ENCODE measurements around the gene PABPC1L.

Gene PABPC1L

DNA sequence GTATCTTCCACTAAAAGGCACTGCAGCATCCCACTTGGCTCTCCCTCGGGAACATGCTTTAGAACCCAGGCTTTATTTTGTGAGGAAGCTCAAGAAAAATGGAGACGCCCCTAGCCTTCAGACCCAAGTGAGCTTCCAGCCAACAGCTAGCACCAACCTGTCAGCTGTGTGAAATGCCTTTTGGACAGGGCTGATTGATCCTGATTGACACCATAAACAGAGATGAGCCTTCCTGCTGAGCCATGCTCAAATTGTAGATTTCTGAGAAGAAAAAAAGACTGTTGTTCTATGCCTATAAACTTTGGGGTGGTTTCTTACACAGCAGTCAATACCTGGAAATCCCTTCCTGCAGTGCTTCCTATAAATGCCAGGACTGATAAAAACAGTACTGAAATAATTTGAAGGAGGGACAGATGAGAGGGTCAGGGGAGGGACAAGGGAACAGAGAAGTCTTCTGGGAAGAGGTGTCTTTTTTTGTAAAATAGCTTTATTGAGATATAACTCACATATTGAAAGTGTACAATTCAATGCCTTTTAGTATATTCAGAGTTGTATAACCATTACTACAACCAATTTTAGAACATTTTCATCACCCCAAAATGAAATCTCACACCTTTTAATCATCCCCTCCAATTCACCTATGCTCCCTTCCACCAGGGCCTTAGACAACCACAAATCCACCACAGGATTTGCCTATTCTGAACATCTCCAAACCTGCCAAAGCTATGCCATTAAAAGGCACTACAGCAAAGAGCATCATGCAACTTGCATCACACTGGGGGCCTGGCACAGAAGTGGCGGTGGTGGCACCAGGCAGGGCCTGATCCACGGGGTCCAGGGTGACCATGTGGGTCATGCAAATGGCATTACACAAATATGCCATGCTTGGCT, 53.7 kb downstream of the PABPC1L start:
- H3K4me3 ChIP-seq (replicated peaks; ENCODE audit: low read depth, low read length), result no peak overlapping the region
- TF ChIP-seq, protein P1, sequence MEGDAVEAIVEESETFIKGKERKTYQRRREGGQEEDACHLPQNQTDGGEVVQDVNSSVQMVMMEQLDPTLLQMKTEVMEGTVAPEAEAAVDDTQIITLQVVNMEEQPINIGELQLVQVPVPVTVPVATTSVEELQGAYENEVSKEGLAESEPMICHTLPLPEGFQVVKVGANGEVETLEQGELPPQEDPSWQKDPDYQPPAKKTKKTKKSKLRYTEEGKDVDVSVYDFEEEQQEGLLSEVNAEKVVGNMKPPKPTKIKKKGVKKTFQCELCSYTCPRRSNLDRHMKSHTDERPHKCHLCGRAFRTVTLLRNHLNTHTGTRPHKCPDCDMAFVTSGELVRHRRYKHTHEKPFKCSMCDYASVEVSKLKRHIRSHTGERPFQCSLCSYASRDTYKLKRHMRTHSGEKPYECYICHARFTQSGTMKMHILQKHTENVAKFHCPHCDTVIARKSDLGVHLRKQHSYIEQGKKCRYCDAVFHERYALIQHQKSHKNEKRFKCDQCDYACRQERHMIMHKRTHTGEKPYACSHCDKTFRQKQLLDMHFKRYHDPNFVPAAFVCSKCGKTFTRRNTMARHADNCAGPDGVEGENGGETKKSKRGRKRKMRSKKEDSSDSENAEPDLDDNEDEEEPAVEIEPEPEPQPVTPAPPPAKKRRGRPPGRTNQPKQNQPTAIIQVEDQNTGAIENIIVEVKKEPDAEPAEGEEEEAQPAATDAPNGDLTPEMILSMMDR (IDR thresholded peaks at IDR 0.05; ENCODE audit: low read depth, low read length, missing control alignments), result no peak
- no peak for DNase-seq (ENCODE audit: extremely low read depth, low read depth)

DNA sequence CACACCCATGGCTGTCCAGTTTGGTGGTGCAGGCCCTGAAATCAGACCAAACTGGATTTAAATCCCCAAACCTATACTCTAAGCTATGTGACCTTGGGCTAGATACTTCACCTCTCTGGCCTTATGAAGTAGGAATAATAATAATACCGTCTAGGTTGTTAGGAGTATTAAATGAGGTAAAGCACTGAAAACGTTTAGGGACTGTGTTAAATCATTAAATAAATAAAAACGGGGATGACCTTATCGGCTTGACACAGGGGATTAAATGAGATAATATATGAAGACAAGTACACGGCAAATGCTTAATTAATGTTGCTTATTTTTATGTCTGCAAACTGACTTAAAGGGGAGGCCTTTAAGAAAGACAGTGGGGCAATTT, 55.8 kb downstream of the PABPC1L start:
- TF ChIP-seq, protein P1 (IDR thresholded peaks at IDR 0.05; ENCODE audit: low read depth, low read length, missing control alignments), result no peak
- H3K4me3 ChIP-seq (replicated peaks; ENCODE audit: low read depth, low read length), result peak overlapping the region; percentile 96

DNA sequence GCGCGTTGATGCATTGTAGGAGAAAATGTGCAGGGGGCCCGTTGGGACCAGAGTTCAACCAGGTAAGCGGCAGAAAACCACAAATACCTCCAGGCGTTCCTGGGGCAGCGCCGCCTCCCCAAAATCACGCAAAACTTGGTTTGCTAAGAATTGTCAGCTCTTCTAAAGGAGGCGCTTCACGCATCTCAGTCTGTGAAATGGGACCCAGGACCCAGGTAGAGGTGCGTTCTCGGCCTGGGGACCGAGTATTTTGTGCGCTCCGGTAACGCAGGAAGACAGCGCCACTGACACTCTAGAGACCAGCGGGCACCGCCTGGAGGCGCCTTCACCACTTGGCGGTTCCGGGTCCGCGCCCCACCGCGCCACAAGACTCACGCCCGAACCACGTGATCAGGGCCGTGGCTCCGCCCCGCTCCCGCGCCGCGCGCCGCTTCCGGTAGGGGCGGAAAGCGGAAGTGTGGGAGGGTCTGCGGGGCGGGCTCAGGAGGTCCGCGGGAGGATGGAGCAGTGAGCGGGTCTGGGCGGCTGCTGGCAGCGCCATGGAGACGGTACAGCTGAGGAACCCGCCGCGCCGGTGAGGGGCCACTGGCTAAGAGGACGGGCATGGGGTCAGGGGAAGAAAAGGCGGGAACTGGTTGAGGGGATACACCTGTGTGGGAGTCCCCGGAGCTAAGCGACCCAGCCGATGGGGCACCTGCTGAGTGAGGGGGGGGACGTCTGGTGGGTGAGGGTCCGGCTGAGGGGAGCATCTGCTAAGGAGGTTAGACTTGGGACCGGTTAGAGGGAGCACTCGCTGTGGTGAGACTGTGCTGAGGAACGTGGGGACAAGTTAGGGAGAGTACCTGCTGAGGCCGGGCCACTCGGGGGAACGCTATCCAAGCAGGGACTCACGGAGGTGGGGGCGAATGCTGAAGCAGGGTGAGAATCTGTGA, 56.4 kb downstream of the PABPC1L start, which contains the start of gene STK4:
STK4 (plus strand) TSS at position 483 of the 932 bp plus-strand sequence; CDS start at position 540, 57 bp downstream.
- peak within 1 kb of the TSS; percentile 96 for H3K4me3 ChIP-seq (replicated peaks; ENCODE audit: low read depth, low read length)
- TF ChIP-seq, protein P1 (IDR thresholded peaks at IDR 0.05; ENCODE audit: low read depth, low read length, missing control alignments), result peak; percentile 40
- no peak for DNase-seq (ENCODE audit: extremely low read depth, low read depth)

More for the DNA sequence above, 55.8 kb downstream of the PABPC1L start:
- DNase-seq (ENCODE audit: extremely low read depth, low read depth), result no peak

DNA sequence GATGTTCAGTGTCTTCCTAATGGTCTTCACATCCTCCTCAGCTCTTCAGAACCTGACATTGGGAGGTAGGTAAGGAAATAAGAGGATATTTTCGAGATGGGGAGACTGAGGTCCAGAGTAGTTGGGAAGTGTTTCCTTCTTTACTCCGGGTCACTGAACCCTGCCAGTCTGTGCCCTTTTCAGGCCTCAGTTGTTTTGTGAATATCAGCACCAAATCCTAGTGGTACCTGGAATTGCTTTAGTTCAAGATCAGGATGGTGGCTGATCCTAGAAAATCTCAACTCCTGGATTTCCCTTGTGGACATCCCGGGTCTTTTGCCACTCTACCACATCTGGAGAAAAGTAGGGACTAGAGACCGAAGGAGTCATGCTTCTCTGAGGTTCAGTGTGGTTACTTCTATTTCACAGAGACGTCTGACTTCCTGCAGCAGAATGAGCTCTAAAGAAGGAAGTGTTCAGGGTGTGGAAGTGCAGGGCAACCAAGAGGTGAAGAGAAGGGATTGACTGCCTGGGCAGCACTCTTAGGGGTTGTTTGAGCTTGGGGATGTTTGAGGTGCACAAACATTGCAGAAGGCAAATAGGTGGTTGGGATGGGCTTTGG, 57.4 kb downstream of the PABPC1L start:
- H3K4me3 ChIP-seq (replicated peaks; ENCODE audit: low read depth, low read length), result peak overlapping the region; percentile 96
- DNase-seq (ENCODE audit: extremely low read depth, low read depth), result no peak
- TF ChIP-seq, protein P1 (IDR thresholded peaks at IDR 0.05; ENCODE audit: low read depth, low read length, missing control alignments), result no peak

DNA sequence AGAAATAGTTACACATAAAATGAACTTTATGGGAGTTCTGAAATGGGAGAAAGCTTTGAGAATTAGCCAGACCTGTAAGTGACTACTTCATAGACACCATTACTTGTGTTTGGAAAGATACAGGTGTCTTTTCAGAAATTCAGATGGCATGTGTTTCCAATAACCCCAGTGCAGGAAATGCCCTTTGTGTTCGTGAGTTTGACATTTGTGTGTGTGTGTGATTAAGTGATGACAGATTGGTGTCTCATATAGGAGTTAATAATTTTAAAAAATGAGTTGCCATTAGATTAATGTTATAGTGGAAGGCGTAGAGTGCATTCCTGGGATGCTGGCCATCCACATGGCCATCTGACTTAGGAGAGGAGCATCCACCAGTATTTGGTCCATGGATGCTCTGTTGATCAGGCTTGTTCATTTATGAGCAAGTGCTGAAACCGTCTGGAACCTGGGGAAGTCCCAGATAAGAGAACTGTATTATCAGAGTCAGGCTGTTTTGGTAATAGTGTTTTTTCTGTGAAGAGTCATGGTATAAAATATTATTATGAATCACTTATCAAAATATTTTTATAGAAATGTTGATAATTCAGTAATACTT, 59.5 kb downstream of the PABPC1L start:
- no peak for DNase-seq (ENCODE audit: extremely low read depth, low read depth)
- TF ChIP-seq, protein P1 (IDR thresholded peaks at IDR 0.05; ENCODE audit: low read depth, low read length, missing control alignments), result no peak
- peak overlapping the region; percentile 96 for H3K4me3 ChIP-seq (replicated peaks; ENCODE audit: low read depth, low read length)

DNA sequence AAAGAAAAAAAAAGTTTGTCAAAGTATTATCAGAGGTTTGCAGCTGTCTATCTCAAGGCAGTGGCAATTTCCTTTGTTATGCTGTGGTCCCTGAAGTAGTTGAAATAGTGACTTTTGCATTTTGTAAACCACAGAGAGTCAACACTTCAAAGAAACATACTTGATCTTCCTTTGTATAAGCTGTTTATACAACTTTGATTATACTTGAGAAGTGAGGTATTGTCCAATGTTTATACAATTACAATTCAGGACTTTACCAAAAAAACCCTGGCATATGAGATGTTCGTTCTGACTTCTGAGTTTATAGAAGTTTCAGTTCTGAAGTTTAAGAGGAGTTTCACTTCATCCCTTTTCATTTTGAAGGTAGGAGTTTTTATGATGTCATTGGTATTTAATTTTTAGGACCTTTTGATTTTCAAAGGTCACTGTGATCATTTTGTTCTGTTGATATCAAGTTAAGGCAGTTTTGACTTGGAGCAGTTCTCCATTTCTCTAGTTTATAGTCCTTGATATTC, 60.4 kb downstream of the PABPC1L start:
- no peak for DNase-seq (ENCODE audit: extremely low read depth, low read depth)
- TF ChIP-seq, protein P1 (IDR thresholded peaks at IDR 0.05; ENCODE audit: low read depth, low read length, missing control alignments), result no peak
- H3K4me3 ChIP-seq (replicated peaks; ENCODE audit: low read depth, low read length), result no peak overlapping the region
